ENCODE measurements around the gene SLAMF8. TPM values are rescaled to one million over a fixed set of nuclear protein-coding genes. Genes with fewer than 3 reads are reported as not detected.

SLAMF8 gene
- total and polyA plus RNA-seq, 2 of the 8 experiments (the other 6 are each of a cell fraction or from before 2014, with no cell fraction given): not detected

DNA sequence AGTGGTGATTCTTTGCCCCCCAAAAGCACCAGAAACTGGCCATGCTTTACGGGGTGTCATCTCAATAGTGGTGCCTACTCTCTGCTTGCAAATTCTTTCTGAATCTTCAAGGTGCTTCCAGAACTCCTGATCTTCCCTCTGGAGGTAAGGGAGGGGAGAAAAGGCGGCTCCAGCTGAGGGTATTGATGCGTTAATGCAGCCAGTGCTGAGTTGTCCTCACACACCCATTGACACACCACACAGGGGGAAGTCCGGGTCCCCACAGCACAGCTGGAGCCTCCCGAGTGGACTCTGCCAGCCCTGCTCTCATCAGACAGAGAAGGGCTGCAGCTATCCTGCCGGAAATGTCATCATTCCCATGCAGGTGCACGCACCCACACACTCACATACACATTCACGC lies 34.5 kb downstream of the SLAMF8 start (continued):
- TF ChIP-seq EP300 (IDR thresholded peaks at IDR 0.05; ENCODE audit: borderline replicate concordance in 1 of 2, low read depth in 2 of 2, low read length in 2 of 2): no peak
- no peak for TF ChIP-seq BCL11A (IDR thresholded peaks at IDR 0.05; ENCODE audit: low read depth in 2 of 2, low read length in 2 of 2)
- TF ChIP-seq SIX5 (IDR thresholded peaks at IDR 0.05; ENCODE audit: low read depth, low read length): no peak
- no peak for TF ChIP-seq POLR2AphosphoS5 (IDR thresholded peaks at IDR 0.05; ENCODE audit: low read depth, low read length)
